Adrenal gland (tissue), 12 donors: ENCODE measurements around the gene SULT1C4. TPM values are rescaled to one million over a fixed set of nuclear protein-coding genes. Genes with fewer than 3 reads are reported as not detected.

ENCODE experiments used
- DNase-seq, 7 donors: peaks; one replicate each; pipeline ENCODE4 v3.0.0-alpha.2; 2019 to 2020
- H3K27ac ChIP-seq, 5 donors: fragments of 200-600 bp; sonication (generic) in 4 of 5; 1 replicate in 3 of 5; 2 replicates in 2 of 5; pipeline versions ENCODE4 v1.5.1 to v1.8.0; 2016 to 2020; ENCODE audit warnings: mild to moderate bottlenecking in 1 of 5
- H3K27me3 ChIP-seq: fragments of 200-600 bp; 2 replicates; pipeline ENCODE4 v1.8.0; 2021
- H3K36me3 ChIP-seq, 2 donors: fragments of 200-600 bp; replicated peaks in 1 of 2; 1 replicate in 1 of 2; 2 replicates in 1 of 2; pipeline versions ENCODE4 v1.5.1 to v1.8.0; 2018 to 2022
- H3K4me1 ChIP-seq, 2 donors: fragments of 200-600 bp; replicated peaks in 1 of 2; 1 replicate in 1 of 2; 2 replicates in 1 of 2; pipeline versions ENCODE4 v1.5.1 to v1.8.0; 2018 to 2021
- H3K4me3 ChIP-seq, 4 donors: fragments of 200-600 bp; sonication (generic) in 3 of 4; one replicate each; pipeline ENCODE4 v1.5.1; 2016 to 2018
- H3K9me3 ChIP-seq, 3 donors: fragments of 200-600 bp; sonication (generic) in 1 of 3; replicated peaks in 1 of 3; 1 replicate in 2 of 3; 2 replicates in 1 of 3; pipeline versions ENCODE4 v1.5.1 to v1.8.0; 2016 to 2021
- POLR2A ChIP-seq, 2 donors: fragments of 450-650 bp; IDR thresholded peaks; one replicate each; pipeline ENCODE4 v1.6.1; 2017; ENCODE audit warnings: antibody characterized with exemption in 2 of 2, mild to moderate bottlenecking in 2 of 2, moderate library complexity in 1 of 2
- WGBS, 4 donors: extraction: QIAGEN DNeasy Blood & Tissue Kit in 2 of 4; methylation state at CpG; one replicate each; pipeline versions ENCODE4 v1.1.5 to v1.1.7; 2013 to 2017; 5-methylcytosine and 5-hydroxymethylcytosine counted together
- intact Hi-C, 2 donors: fragments of 100-400 bp; cut with DNase I; formaldehyde crosslinking; loops; one replicate each; pipeline versions ENCODE4 v1.14.1 to v1.15.0; 2022 to 2023
- polyA plus RNA-seq, 3 donors: library from polyadenylated mRNA; stranded (reverse); fragments of 200-250 nt in 2 of 3; fragments of 350-450 nt in 1 of 3; fragmentation: Illumina TruSeq in 1 of 3; extraction: RNeasy Lipid Tissue Mini Kit (QIAGEN cat#74804) in 1 of 3; gene quantifications; one replicate each; pipeline ENCODE4 v1.2.3, GENCODE V29; 2013 to 2014
- total RNA-seq, 9 donors: library from RNA; depleted of rRNA in 4 of 9; stranded (reverse); fragments of >200 nt in 4 of 9; fragments of 120-200 nt in 1 of 9; fragmentation: NEBNext Ultra II Directional in 1 of 9; extraction: Animal tissue kit (Norgen Biotek cat#: 25700) in 1 of 9; gene quantifications; one replicate each; pipeline versions ENCODE4 v1.1.0 to v1.2.4, GENCODE V29; 2013 to 2023
- TF ChIP-seq, protein P1 (sequence below), 6 experiments: fragments of 450-650 bp in 4 of 6; fragments of 200-600 bp in 2 of 6; sonication (generic) in 1 of 6; IDR thresholded peaks; 1 replicate in 5 of 6; 2 replicates in 1 of 6; pipeline versions ENCODE4 v1.5.1 to v1.8.0; 2016 to 2021; ENCODE audit warnings: antibody characterized with exemption in 6 of 6, mild to moderate bottlenecking in 2 of 6, moderate library complexity in 1 of 6
- donor health status: healthy with polysubstance abuse.
- donor health status: Bipolar disorder and iron deficiency.
- donor health status: DM: yes; HTN: yes; CAD: no.
- donor health status: DM: no; HTN: no; CAD: no.
- donor health status: DM: no; HTN: no; CAD: no.
- donor health status: DM: yes; HTN: yes; CAD: no.

SULT1C4 gene
- total and polyA plus RNA-seq, 12 donors, result 0.34 to 14.4 (median 1.6) TPM

DNA sequence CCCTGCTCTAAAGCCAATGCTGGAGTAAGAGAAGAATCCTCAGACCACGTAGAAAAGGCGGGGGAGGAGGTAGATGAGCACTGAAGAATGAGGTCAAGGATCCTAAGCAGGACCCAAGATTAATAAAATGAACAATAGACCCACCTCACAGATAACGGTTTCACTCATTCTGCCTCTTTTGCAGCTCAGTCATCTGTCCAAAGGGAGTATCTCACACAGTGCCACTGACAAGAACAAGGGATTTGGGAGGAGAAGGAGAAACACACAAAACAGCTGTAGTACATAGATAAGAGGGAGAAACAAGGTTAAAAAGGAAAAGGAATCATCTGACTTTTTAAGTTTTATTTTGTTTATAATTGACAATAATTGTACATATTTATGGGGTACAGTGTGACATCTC lies 30.9 kb upstream of the SULT1C4 start:
- WGBS, 4 donors, result 59 to 71% (median 62%) methylated on average over 3 of the region's 3 CpGs
- Histone ChIP-seq H3K27me3 (no peaks in the 10 kb centered on the region), H3K4me3 (no peak overlapping the region), H3K27ac (no peak overlapping the region), H3K4me1 (no peaks in the 10 kb centered on the region), H3K36me3 (no peaks in the 10 kb centered on the region), H3K9me3 (no peaks in the 10 kb centered on the region)
- DNase-seq, result no peak
- TF ChIP-seq, protein P1, sequence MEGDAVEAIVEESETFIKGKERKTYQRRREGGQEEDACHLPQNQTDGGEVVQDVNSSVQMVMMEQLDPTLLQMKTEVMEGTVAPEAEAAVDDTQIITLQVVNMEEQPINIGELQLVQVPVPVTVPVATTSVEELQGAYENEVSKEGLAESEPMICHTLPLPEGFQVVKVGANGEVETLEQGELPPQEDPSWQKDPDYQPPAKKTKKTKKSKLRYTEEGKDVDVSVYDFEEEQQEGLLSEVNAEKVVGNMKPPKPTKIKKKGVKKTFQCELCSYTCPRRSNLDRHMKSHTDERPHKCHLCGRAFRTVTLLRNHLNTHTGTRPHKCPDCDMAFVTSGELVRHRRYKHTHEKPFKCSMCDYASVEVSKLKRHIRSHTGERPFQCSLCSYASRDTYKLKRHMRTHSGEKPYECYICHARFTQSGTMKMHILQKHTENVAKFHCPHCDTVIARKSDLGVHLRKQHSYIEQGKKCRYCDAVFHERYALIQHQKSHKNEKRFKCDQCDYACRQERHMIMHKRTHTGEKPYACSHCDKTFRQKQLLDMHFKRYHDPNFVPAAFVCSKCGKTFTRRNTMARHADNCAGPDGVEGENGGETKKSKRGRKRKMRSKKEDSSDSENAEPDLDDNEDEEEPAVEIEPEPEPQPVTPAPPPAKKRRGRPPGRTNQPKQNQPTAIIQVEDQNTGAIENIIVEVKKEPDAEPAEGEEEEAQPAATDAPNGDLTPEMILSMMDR (IDR thresholded peaks at IDR 0.05), result no peak
- no peak for TF ChIP-seq POLR2A (IDR thresholded peaks at IDR 0.05)
- intact Hi-C loops, result loop anchor here in 1 of 2 donors (10.0 kb wide), 1 partner anchor 238 kb away; no protein-coding TSS in a partner anchor

DNA sequence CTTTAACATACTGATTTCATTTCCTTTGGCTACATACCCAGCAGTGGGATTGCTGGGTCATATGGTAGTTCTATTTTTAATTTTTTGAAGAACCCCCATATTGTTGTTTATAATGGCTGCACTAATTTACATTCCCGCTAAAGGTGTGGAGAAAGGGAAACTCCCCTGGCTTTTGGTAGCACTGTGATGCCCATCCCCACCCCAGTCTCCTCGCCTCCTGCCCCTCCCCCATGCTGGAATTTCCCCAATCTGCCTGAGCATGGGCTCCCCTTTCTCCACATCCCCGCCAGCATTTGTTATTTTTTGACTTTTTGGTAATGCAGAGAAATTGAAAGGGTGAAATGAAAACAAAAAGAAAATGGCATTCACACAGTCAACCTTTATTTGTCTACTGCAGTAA lies 30.0 kb upstream of the SULT1C4 start:
- H3K27ac ChIP-seq, result no peak overlapping the region
- TF ChIP-seq POLR2A (IDR thresholded peaks at IDR 0.05), result no peak
- TF ChIP-seq, protein P1 (IDR thresholded peaks at IDR 0.05), result no peak
- no peaks in the 10 kb centered on the region for H3K36me3 ChIP-seq
- H3K27me3 ChIP-seq, result no peaks in the 10 kb centered on the region
- no peak overlapping the region for H3K4me3 ChIP-seq
- WGBS, 4 donors, result 66 to 82% (median 72%) methylated on average over 3 of the region's 3 CpGs
- intact Hi-C loops, result loop anchor here in 1 of 2 donors (10.0 kb wide), 1 partner anchor 237 kb away; no protein-coding TSS in a partner anchor
- no peaks in the 10 kb centered on the region for H3K9me3 ChIP-seq
- no peak for DNase-seq
- no peaks in the 10 kb centered on the region for H3K4me1 ChIP-seq

DNA sequence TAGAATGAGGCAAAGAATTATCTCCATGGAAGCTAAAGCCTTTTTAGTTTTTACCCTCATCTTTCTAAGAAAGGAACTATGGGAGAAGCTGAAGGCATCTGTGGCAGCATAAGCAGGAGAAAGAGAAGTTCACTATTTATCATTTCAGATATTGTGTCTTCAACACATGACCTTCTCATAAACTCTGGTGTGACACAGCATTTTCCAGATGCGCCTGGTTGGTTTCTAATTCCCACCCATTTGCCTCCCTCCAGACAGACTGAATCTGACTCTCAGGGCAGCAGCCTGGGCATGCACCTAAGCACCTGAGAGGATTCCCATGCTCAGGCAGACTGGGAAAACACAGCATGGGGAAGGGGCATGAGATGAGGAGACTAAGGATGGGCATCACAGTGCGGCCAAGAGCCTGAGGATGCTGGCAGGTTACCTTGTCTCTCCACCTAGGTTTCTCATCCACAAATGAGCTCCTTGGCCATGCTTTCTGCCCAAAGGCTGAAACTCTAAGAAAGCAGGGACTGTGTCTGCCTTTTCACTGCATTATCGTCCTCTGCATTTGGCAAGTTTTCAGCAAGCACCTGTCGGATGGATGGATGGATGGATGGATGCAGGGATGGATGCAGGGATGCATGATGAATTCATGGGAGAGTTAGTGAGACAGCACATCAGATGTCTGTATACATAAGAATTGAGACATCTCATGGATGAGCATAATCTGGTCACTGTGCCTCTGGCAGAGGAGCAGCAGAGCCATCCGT lies 28.8 kb upstream of the SULT1C4 start:
- H3K4me3 ChIP-seq, result no peak overlapping the region
- WGBS, 4 donors, result 72 to 82% (median 74%) methylated on average over 4 to 5 of the region's 5 CpGs
- H3K27ac ChIP-seq, result no peak overlapping the region
- no peak for DNase-seq
- H3K9me3 ChIP-seq, result no peaks in the 10 kb centered on the region
- H3K36me3 ChIP-seq, result no peaks in the 10 kb centered on the region
- H3K4me1 ChIP-seq, result no peaks in the 10 kb centered on the region
- intact Hi-C loops, result loop anchor here in 1 of 2 donors (10.0 kb wide), 1 partner anchor 236 kb away; no protein-coding TSS in a partner anchor
- H3K27me3 ChIP-seq, result no peaks in the 10 kb centered on the region
- TF ChIP-seq, protein P1 (IDR thresholded peaks at IDR 0.05), result no peak
- TF ChIP-seq POLR2A (IDR thresholded peaks at IDR 0.05), result no peak

DNA sequence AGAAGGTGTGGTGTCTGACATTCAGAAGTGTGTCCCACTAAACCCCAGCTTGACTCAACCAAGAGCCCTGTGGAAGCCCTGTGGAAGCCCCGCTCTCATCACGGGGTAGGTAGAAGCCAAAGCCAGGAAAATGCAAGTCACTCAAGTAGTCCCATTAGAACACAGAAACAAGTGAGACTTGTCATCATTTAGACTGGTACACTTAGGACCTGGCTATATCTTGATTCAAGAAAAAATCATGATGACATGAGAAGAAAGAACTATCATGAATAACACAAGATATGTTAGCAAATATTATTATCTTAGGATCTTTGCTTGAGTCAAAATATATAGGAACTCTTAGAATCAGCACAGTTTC lies 28.2 kb upstream of the SULT1C4 start:
- TF ChIP-seq, protein P1 (IDR thresholded peaks at IDR 0.05), result no peak
- no peak for TF ChIP-seq POLR2A (IDR thresholded peaks at IDR 0.05)
- H3K9me3 ChIP-seq, result no peaks in the 10 kb centered on the region

More for the DNA sequence above, 28.2 kb upstream of the SULT1C4 start:
- Histone ChIP-seq H3K36me3 (no peaks in the 10 kb centered on the region), H3K4me1 (no peaks in the 10 kb centered on the region), H3K27me3 (no peaks in the 10 kb centered on the region), H3K27ac (no peak overlapping the region), H3K4me3 (no peak overlapping the region)
- DNase-seq, result no peak
- WGBS, 4 donors, result 74 to 83% (median 79%) methylated on average over 2 of the region's 2 CpGs
- intact Hi-C loops, result loop anchor here in 1 of 2 donors (10.0 kb wide), 1 partner anchor 235 kb away; no protein-coding TSS in a partner anchor
